GM18861 (cell line): Measurements from ENCODE around the gene SGCA.

ENCODE experiments used
- ATAC-seq: cut with Tn5 transposase; IDR thresholded peaks from one replicate; pipeline ENCODE4 v1.9.1; 2021; ENCODE audit not compliant: unreplicated experiment

The SGCA gene

DNA sequence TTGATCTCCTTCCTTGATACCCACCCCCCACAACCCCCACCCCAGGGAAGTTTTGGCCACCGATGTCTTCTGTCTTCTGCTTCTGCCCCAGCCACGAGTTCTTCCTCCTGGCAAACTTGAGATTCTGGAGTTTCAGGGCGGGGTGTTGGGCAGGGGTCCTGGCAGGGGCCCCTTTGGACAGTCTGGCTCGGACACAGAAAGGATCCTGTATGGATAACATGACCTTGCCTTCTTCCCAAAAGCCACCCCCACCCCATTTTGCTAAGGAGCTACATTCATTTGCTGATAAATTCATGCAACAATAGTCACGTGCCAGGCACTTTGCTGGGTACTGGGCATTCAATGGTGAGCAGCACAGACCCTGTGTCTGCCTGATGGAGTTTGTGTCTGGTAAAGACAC lies 41.5 kb downstream of the SGCA start:
- ATAC-seq, result no peak

DNA sequence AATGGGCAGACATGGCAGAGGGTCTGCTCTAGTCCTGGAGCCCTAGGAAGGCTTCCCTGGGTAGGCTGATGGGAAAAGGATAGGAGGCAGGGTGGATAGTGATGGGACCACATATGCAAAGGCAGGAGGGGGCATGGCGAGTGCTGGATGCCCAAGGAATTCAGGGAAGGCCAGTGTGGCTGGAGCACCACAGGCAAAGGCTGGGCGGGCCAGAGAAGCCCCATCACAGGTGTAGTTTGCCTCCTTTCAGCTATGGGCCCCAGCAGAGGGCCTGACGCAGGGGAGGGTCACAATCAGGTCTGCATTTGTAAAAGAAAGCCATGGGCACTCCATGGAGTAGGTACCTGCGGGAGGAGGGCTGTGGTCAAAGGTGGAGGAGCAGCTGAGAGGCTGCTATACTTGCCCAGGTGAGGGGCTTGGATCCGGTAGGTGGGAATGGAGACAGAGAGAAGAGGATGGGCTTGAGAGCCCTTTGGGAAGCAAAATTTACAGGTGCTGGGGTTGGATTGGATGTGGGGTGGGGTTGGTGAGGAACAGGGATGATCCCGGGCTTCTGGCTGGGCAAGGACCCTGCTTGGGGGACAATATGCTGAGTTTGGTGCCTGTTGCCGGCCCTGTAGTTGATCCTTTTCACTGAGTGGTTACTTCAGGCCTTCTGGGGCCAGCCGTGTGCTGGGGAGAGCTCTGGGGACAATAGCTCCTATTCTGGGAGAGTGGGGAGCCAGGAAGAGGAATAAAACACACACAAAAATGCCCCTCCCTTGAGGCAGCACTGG lies 42.2 kb downstream of the SGCA start:
- no peak for ATAC-seq

DNA sequence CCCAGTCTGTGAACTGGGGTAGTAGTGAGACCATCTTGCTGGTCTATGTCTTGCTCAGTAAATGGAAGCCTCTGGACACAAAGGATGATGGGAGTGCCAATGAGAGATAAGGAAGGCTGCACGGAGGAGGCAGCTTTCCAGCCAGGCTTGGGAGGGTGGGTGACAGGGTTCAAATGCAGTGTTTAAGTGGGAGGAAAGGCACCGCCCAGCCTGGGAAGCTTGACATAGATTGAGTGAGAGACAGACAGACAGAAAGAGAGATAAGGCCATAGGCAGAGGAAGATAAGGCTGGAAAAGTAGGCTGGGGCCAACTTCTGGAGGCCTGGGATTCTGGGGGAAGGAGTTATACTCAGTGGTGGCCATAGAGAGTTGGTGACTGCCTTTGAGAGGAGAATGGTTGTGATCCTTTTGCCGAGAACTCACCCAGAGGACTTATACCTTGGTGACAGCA lies 42.8 kb downstream of the SGCA start:
- ATAC-seq, result no peak

DNA sequence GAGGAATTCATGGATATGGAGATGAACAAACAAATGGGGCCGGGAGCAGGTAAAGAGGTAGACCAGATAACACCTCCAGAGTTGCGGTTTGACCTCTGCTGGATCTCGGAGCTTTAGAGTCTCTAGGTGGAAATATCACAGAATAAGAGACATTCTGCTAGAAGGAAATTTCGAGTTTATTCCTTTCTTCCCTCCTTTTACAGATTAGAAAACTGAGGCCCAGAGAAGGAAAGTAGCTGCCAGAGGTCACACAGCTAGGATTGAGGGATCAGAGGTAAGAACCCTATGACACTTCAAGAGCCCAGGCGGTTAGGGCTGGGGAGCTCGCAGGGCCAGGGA lies 43.3 kb downstream of the SGCA start:
- ATAC-seq, result no peak

DNA sequence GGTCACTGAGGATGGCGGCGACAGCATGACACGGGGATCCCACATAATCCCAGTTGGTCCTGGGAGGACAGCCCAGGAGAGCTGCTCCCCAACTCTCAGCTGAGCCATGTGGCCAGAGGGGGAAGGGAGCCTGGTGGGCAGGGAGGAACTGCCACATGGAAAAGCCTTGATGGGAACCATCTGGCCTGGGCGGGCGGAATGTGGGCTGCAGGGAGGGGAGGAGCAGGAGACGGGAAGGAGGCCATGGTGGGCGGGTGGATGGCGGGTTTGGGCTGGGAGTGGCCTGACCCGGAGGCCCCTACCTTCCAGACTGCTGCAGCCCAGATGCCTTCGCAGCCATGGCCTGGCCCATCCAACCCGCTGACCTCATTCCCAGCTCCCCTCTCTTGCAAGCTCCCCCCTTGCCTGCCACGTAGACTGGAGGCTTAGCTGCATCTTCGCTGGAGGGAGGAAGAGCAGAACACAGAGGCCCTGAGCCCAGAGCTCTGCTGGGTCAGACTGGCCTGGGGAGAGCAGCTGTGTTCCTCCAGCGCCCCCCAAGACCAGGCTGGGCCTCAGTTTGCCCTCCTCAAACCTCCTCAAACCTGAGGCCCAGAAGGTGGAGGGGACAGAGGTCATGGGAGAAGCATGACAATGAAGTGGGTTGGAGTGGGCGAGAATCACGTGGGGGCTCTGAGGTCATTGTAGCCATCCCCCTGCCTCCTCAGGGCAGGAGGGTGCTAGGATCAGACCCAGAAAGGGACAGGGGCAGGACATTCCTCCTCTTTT lies 43.9 kb downstream of the SGCA start:
- ATAC-seq, result no peak

DNA sequence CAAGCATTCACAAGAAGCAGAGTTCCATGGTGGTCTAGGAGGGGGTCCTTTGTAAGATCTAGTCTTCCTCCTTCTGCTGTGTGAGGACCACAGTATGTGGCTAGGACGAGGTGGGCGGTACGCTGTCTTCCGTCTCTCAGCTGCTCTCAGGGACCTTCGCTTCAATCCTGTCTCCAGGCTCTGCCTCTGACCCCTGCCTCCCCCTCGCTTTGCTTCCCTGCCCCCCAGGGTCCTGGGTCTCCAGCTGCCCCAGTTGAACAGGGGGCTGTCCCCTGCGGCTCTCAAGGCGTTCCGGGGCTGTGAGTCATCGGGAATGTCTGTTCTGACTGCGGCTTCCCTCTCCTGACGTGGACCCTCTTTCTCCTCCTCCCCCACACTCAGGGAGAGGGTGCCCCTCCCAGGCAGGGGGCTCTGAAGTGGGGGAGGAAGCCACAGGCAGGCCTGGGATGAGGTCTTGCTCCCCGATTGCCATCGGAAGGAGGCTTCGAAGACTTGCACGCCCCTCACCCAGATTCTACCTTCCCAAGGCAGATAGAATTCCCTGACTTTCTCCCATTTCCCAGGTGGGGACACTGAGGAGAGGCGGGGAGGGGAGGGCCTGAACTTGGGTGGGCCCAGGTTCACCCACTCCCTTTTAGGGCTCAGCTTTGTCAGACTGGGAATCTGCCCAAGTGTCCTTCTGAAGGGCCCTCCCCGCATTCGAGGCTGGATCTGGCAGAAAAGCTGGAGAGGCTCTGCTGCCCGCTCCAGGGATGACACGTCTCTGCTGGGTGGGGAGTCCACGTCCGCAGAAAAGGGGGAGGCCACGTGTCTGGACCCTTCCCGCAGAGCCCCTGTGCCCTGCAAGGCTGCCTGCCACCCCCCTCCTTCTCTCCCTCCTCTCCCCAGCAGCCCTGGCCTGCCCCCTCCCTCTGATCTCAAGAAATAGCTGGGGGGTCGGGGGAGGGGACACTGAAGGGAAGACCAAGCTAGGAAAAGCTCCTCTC lies 44.7 kb downstream of the SGCA start:
- ATAC-seq, result no peak

DNA sequence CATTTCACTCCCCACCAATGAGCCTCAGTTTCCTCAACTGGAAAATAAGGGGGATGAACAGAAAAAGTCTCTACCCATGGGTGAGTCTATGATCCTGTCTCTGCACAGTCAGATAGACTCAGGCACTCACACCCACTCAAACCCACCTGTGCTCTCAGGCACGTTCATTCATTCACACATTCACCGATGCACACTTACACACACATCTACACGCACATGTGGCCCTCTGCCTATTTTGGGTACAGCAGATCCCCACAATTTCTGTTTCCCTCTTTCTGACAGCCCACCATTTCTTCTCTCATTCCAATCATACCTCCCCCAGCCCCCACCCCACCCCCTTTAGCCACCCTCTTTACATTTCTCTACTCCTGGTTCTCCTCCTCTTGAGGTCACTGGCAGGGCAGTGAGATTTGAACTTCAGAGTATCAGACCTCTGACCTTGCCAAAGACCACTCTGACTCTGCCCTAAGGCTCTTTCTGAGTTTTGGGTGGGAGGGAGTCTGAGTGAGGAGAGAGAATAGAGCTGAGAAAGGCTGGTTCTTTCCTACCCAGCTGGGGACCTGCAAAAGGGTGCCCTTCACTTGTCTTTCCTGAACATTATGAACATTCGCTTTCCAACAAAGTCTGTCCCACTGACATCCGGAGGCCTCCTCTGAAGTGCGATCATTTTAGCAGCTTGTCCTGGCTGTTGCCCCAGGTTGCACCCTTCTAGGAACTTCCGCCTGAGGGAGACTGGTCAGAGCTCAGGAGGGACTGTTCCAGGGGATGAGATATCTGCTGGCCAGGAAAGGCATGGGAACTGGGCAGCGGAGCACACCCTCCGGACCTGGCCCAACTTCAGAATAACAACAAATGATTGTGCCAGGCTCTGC lies 45.7 kb downstream of the SGCA start:
- no peak for ATAC-seq

DNA sequence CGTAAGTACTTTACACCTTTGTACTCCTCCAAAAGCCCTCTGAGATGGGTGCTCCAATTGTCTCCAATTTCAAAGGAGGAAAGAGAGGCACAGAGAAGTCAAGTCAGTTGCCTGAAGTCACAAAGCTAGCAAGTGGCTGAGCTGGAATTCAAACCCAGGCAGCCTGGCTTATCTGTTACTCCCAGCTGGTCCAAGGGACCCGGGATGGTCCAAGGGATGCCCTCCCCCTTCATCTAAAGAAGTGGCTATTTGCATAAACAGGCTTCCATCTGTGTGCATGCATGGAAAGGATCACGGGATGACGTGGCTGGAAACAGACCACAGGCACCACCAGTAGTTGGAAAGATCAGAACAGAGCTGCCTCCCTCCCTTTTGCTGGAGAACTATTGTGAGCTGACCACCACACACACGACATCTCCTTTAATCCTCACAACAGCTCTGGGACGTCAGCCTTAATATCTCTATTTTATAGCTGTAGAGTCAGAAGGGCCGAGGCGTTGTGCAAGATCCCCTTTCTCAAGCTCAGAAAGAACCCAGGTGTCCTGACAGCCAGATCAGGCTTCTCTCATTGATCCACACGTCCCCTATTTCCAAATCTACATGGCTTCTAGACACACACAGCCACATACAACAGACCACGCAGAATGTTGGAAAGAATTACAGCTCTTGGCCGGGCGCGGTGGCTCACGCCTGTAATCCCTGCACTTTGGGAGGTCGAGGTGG lies 46.5 kb downstream of the SGCA start:
- ATAC-seq, result no peak

DNA sequence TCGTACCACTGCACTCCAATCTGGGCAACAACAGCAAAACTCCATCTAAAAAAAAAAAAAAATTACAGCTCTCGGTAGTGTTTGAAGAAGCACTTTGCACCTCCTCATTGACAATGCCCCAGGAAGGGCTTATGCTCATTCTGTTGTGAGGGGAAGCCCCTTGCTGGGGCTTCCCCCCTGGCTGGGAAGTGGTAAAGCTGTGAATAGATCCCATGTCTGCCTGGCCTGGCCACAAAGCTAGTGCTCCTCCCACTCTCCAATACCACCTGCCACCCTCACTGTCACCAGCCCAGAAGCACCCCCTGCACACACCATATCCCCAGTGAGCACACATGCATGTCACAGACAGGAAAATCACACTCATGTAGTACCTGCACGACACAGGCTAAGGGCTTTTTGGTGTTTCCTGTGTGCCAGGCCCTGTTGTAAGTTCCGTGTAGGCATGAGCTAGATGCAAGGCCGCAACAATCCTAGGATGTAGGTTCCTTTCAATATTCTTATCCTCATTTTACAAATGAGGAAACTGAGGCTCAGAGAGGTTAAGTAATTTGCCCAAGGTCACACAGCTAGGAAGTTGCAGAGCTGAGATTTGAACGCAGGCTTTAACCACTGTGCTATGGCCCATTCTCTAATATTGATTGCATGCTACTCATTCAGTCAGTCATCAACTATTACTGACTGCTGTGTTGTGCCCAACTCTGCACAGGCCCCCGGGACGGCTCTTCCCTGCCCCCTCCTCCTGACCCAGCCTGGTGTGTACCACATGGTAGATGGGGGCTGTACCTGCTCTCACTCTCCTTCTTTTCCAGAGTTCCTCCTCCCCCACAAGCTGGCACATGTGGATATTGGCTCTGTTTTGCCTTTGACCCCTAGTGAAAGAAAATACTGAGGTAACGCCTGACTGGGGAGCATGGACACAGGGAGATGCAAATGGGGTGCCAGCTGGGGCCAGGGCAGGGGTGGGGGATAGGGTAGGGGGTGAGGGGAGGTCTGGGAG lies 47.5 kb downstream of the SGCA start:
- ATAC-seq, result peak; percentile 64

DNA sequence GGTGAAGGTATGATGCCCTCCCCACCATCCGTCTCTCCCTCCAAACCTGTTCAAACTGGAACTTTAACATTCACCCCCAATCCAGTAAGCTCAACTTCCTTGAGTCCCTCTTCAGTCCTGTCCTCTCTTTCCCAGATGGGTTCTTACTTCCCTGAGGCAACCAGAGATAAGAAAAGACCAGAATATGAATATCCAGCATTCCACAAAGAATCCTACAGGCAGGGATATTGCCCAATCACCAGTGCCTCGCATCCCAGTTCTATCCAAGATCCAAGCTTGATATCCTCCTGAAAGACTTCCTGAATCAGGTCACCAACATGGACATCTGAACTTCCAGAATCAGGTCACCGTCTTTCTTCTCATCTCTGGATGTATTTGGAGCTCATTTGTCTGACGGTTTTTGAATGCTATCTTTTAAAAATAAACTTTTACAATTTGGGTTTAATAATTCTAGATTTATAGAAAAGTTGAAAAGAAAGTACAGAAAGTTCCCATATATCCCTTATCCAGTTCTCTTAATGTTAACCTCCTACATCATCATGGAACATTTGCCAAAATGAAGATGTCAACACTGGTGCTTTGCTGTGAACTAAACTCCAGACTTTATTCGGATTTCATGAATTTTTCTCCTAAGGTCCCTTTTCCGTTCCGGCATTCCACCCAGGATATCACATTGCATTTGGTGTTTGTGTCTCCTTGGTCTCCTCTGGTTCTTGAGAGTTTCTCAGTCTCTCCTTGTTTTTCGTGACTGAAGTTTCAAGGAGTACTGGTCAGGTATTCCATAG lies 49.4 kb downstream of the SGCA start:
- no peak for ATAC-seq

DNA sequence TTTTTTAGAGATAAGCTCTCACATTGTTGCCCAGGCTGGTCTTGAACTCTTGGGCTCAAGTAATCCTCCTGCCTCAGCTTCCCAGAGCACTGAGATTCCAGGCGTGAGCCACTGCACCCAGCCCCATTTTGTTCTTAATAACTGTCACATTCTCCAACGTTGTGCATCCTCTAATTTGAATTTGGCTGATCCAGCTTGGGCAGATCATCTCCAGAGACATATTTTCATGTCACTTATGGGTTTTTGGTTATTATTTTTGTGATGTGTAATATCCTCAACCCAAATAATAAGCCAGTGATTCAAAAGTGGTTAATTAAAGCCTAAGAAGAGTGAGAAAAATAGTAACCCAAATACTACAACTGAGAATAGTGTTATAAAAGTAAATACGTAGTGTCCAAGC lies 51.8 kb downstream of the SGCA start:
- no peak for ATAC-seq

DNA sequence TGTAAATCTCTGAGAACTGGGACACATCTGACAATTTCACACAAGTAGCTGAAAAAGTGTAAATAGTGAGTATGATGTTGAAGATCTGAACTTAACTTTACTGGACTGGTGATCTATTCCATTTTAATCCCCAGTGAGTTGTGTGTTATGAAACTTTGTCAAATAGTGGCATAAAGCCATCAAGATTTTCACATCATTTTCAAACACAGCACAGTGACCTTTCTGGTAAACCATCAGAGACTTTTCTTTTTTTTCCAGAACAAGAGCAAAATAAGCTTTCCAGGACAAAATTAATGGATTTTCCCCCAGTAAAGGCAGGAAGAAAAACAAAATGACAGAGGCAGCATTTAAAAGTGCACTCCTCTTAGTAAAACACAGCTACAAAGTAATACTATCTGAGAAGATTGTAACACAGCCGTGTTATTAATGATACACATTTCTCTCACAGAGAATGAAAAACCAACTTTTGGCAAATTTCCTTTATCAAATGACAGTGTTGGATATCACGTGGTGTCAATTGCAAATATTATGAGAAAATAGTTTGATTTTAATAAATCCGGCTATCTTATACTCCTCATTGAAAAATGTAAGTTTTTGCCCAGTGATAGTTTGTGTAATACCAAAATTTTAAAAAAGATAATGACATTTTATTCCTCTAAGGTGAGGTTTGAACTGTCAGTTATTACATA lies 52.4 kb downstream of the SGCA start:
- ATAC-seq, result no peak

DNA sequence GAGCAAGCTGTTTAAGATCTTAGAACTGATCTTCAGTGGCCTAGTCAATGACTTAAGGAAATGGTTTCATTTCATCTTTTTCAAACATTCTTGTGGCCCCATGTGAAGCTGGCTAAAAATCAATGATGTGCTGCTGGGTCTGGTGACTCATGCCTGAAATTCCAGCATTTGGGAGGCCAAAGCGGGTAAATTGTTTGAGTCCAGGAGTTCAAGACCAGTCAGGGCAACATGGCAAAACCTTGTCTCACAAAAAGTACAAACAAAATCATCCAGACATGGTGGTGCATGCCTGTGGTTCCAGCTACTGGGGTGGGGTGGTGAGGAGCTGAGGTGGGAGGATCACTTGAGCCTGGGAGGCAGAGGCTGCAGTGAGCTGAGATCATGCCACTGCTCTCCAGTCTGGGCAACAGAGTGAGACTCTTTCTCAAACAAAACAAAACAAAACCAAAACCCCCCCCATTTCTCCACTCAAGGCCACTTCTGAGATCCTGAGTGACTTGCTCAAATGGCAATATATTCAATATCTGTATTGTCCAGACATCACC lies 53.0 kb downstream of the SGCA start:
- ATAC-seq, result no peak

DNA sequence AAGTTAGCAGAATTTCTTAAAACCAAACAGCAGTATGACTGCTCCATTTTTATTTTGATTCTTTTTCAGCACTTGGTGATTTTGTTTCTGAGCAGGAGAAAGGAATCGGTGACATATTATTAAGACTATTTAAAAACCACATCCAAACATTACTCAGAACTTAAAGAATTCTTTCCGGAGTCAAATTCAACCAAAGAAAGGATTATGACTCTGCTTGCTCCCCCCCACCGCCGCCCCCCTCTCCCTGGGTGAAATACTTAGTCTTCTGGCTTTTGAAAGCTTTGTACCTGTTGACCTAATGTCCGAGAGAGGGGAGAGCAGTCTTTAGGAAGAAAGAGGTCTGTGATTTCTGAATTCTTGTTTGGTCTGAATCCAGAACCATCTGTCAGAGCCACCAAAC lies 53.5 kb downstream of the SGCA start:
- no peak for ATAC-seq

DNA sequence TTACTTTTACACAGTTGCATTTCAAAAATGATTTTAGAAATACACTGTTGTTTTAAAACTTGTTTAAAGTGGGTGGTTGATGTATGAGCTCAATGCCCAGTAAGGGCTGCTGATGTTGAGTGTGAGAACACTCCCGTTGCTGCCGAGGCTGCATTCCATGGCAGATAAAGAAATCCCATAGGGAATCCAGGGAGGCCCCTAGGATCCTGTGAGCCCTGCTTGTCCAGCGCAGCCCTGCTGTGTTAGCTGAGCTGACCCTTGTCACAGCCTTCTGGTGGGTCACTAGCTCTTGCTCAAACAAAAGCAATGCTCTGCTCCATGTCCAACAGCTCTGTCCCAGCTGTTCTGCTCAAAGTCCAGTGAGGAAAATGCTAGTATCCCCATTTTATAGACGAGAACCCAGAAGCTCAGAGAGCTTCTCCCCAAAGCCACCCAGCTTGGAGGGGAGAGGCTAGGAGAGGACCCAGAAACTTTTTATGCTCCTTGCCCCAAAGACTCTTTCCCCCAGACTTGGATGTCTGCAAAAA lies 54.2 kb downstream of the SGCA start:
- no peak for ATAC-seq

DNA sequence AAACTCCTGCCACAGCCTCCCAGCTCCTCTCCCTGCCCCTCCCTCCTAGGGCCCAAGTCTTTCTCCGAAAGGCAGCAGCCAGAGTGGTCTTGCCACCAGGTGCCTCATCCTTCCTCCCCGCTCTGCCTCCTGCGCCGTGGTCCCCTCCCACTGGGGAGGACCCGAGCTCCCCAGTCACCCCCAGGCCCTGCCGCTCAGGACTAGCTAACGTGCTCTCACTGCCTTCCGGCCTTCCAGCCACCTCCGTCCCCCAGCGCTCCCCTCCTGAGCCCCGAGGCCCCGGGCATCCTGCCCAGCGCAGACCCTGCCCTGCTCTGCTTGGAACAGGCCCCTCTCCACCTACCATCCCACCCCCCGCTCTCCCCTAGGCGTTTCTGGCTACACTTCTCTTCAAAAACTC lies 55.0 kb downstream of the SGCA start:
- ATAC-seq, result no peak
